Psoas muscle (tissue), 8 donors: ENCODE measurements around the gene ALG10B. TPM values are rescaled to one million over a fixed set of nuclear protein-coding genes. Genes with fewer than 3 reads are reported as not detected.

Experiments used
- ATAC-seq, 4 donors: fragments of 200-7000 bp; cut with Tn5 transposase; one replicate each; pipeline ENCODE4 v1.9.1; 2020; ENCODE audit warnings: moderate library complexity in 3 of 4, mild to moderate bottlenecking in 2 of 4
- DNase-seq, 2 donors: peaks; one replicate each; pipeline ENCODE4 v3.0.0-alpha.2; 2020
- H3K27ac ChIP-seq: fragments of 200-600 bp; one replicate; pipeline ENCODE4 v1.8.0; 2022
- H3K27me3 ChIP-seq, 3 donors: fragments of 200-600 bp in 1 of 3; one replicate each; pipeline versions ENCODE4 v1.6.1 to v1.8.0; 2013 to 2022; ENCODE audit warnings: low read length in 2 of 3, mild to moderate bottlenecking in 2 of 3, moderate library complexity in 1 of 3; ENCODE audit not compliant: insufficient read depth in 3 of 3
- H3K36me3 ChIP-seq, 2 donors: fragments of 200-600 bp in 1 of 2; one replicate each; pipeline versions ENCODE4 v1.6.1 to v1.8.0; 2013 to 2022; ENCODE audit warnings: low read depth in 1 of 2, mild to moderate bottlenecking in 1 of 2, moderate library complexity in 1 of 2; ENCODE audit not compliant: insufficient read depth in 1 of 2
- H3K4me1 ChIP-seq: fragments of 200-600 bp; one replicate; pipeline ENCODE4 v1.8.0; 2022
- H3K4me3 ChIP-seq: fragments of 200-600 bp; one replicate; pipeline ENCODE4 v1.8.0; 2022; ENCODE audit warnings: mild to moderate bottlenecking
- H3K9me3 ChIP-seq: fragments of 200-600 bp; one replicate; pipeline ENCODE4 v1.8.0; 2022
- CTCF ChIP-seq: fragments of 200-600 bp; IDR thresholded peaks from one replicate; pipeline ENCODE4 v1.8.0; 2022; ENCODE audit warnings: antibody characterized with exemption
- WGBS, 3 donors: extraction: QIAGEN DNeasy Blood & Tissue Kit; methylation state at CpG; one replicate each; pipeline versions ENCODE4 v1.1.6 to v1.1.7; 2013; 5-methylcytosine and 5-hydroxymethylcytosine counted together
- intact Hi-C, 2 donors: fragments of 100-400 bp; cut with DNase I; formaldehyde crosslinking; loops; one replicate each; pipeline versions ENCODE4 v1.11.0 to v1.14.2; 2022
- long read RNA-seq, 2 donors: library from polyadenylated mRNA; unstranded; transcript quantifications; one replicate each; pipeline ENCODE4 v2.0.0, GENCODE V29; 2021
- polyA plus RNA-seq, 3 donors: library from polyadenylated mRNA; stranded (reverse); fragments of 200-250 nt; gene quantifications; one replicate each; pipeline ENCODE4 v1.2.3, GENCODE V29; 2013
- total RNA-seq, 4 donors: library from RNA; stranded (reverse); fragmentation: NEBNext Ultra II Directional in 2 of 4; extraction: Animal tissue kit (Norgen Biotek cat#: 25700) in 2 of 4; gene quantifications; one replicate each; pipeline versions ENCODE4 v1.2.1 to v1.2.4, GENCODE V29; 2021 to 2023
- donor health status: healthy with polysubstance abuse.
- donor health status: DM: no; HTN: no; CAD: no; lungs with moderate emphysema.
- donor health status: Bipolar disorder and iron deficiency.
- donor health status: healthy.
- donor health status: DM: yes; HTN: yes; CAD: no.
- donor health status: DM: no; HTN: no; CAD: no.
- donor health status: DM: no; HTN: no; CAD: no.
- donor health status: DM: yes; HTN: yes; CAD: no.

The ALG10B gene
- total RNA-seq (1 to 10 TPM; 2.7 to 5.1 (median 4.1) TPM), polyA plus RNA-seq (1 to 10 TPM in 2 of 3 donors, under 1 TPM in 1; 0.68 to 2.7 (median 1.3) TPM)
- long read RNA-seq, donor 1, result 0 reads
- long read RNA-seq, donor 2, result 0 reads

DNA sequence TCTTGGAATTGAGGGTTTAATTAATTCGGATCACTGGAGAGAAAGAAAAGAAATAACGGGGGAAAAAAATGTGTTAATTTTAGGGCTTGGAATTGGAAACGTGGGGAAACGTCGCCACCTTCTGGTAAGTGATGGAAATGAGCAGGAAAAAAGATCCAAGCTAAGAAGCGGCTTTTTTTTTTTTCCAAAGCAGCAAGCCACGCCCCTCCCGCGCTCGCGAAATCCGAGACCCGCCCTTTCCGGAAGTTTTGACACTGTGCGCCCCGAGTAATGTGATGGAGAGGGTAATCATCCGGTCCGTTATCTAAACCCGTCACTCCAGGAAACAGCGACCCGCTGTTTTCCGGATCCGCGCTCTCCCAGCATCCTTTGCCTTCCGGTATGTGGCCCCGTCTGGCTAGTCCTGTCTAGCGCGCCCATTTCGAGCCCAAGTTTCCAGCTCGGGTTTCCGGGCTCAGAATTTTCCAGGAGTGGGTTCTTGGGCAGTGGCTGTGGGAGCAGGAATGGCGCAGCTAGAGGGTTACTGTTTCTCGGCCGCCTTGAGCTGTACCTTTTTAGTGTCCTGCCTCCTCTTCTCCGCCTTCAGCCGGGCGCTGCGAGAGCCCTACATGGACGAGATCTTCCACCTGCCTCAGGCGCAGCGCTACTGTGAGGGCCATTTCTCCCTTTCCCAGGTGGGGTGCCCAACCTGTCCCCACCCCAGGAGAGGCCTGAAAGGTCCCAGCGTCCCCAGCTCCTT is at the start of gene ALG10B:
Gene ALG10B (plus strand): TSS at position 384 of the 739 bp plus-strand sequence. CDS start 120 bp downstream, at position 504.
- Histone ChIP-seq H3K27me3 (no peaks in the 10 kb centered on the region), H3K27ac (peak within 1 kb of the TSS; percentile 73), H3K36me3 (peaks cover 0 to 18% of the 10 kb centered on the region in 2 donors), H3K9me3 (no peaks in the 10 kb centered on the region), H3K4me1 (no peaks in the 10 kb centered on the region), H3K4me3 (peak within 1 kb of the TSS; percentile 72)
- DNase-seq (peak; percentile 91 to 95), ATAC-seq (peak; percentile 99 to 100 (median 100))
- WGBS, 3 donors, result 0 to 1% (median 0%) methylated on average over 42 of the region's 42 CpGs
- intact Hi-C loops, result loop anchor here in 1 of 2 donors (5.0 kb wide), 1 partner anchor 179 kb away; no protein-coding TSS in a partner anchor
- peak; percentile 80 for TF ChIP-seq CTCF

GRCh38 chr12:38268612-38269011 is 48.0 kb upstream of the ALG10B start:
- H3K27me3 ChIP-seq, result no peaks in the 10 kb centered on the region
- intact Hi-C loops, result no loop called here
- H3K4me1 ChIP-seq, result no peaks in the 10 kb centered on the region
- no peak for ATAC-seq
- H3K27ac ChIP-seq, result no peak overlapping the region
- H3K4me3 ChIP-seq, result no peak overlapping the region
- H3K9me3 ChIP-seq, result no peaks in the 10 kb centered on the region
- no peak for DNase-seq
- no peak for TF ChIP-seq CTCF
- H3K36me3 ChIP-seq, result no peaks in the 10 kb centered on the region

DNA sequence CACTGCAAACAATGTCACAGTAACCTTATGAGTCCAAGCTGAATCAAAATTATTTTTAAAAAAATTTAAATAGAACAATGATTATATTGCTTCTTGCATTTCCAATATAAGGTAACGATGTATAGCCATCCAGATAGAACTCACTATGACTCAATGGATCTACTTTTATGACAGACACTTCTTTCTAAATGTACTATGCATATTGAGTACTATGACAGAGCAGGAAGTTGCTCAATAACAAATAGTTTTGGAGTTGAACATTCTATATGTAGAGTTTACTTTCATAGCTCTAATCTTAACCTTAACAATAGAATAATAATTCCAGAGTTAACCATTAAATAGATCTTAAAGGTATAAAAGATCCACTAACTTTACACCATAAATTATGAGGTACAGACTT is 46.7 kb upstream of the ALG10B start:
- Histone ChIP-seq H3K4me1 (no peaks in the 10 kb centered on the region), H3K9me3 (no peaks in the 10 kb centered on the region), H3K36me3 (no peaks in the 10 kb centered on the region), H3K27ac (no peak overlapping the region), H3K27me3 (no peaks in the 10 kb centered on the region), H3K4me3 (no peak overlapping the region)
- DNase-seq (no peak), ATAC-seq (no peak)
- whole genome bisulfite sequencing, 3 donors, result 38 to 55% (median 54%) methylated on average over 1 of the region's 1 CpG
- TF ChIP-seq CTCF, result no peak
- intact Hi-C loops, result no loop called here

GRCh38 chr12:38279756-38280155 is 36.8 kb upstream of the ALG10B start:
- H3K9me3 ChIP-seq, result no peaks in the 10 kb centered on the region
- H3K27me3 ChIP-seq, result no peaks in the 10 kb centered on the region
- no peak for DNase-seq
- WGBS, 3 donors, result 26 to 35% (median 35%) methylated on average over 2 of the region's 2 CpGs
- H3K27ac ChIP-seq, result no peak overlapping the region
- H3K36me3 ChIP-seq, result no peaks in the 10 kb centered on the region
- intact Hi-C loops, result no loop called here
- no peak for TF ChIP-seq CTCF
- no peak for ATAC-seq
- H3K4me3 ChIP-seq, result no peak overlapping the region
- H3K4me1 ChIP-seq, result no peaks in the 10 kb centered on the region
